GM18507 (cell line): ENCODE results near the gene NSF.
A peak's percentile ranks its signal among the peaks of the same experiment; 100 is the strongest.
"Not testable (repeated sequence)": the region's sequence is repeated elsewhere in the genome, so short reads cannot be mapped to it uniquely, and the experiment has no call there.

ENCODE experiments used
- DNase-seq: peaks from one replicate; pipeline ENCODE4 v3.0.0; 2011; ENCODE audit warnings: low read depth; ENCODE audit not compliant: insufficient read length; ENCODE audit errors: extremely low spot score
- FAIRE-seq: peaks from 2 replicates; lab custom pipeline; 2011; peaks lifted over from hg19 to GRCh38; lab: Jason Lieb, UNC

Gene NSF

GRCh38 chr17:46685284-46685683 is 94.8 kb downstream of the NSF start:
- not testable (repeated sequence) for FAIRE-seq, DNase-seq

- FAIRE-seq: not testable (repeated sequence)
Measured at GRCh38 chr17:46692196-46692595, 101.7 kb downstream of the NSF start.

DNA sequence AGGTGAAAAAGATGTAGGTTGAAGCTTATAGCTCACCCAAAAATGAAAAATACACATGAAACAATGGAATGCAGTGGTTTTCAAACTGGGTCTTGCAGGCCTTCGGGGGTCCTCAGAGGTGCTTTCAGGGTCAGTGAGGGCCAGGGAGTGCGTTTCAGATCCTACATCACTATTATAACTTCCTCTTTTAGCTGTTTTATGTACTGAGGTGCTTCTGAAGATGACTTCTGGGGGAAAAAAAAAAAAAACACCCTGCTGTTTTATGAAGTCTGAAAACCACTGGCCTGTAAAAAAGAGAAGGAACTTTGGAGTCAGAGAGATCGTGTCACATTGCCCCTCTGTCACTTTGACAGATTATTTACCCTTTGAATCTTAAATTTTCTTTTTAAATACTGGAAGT is 102.8 kb downstream of the NSF start:
- FAIRE-seq: peak; percentile 62
- DNase-seq: not testable (repeated sequence)

More at GRCh38 chr17:46692196-46692595, 101.7 kb downstream of the NSF start:
- not testable (repeated sequence) for DNase-seq

DNA sequence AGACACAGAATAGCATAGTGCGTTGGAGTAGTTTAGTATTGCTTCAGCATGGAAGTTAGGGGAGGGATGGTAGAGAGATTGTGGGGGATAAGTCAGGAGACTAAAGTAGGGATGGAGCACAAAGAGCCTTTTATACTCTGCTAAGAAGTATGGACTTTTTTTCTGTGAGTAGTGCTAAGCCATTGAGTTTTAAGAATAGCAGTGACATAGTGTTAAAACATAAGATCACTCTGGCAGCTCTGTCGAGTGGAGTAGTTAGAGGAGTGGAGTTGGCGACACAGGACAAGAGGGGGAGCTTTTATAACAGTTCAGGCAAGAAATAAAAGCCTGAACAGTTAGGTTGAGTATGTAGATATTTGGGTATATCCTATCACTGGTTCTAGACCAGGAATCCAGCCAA is 106.1 kb downstream of the NSF start:
- not testable (repeated sequence) for DNase-seq, FAIRE-seq

GRCh38 chr17:46699014-46699413 is 108.5 kb downstream of the NSF start:
- FAIRE-seq: not testable (repeated sequence)

DNA sequence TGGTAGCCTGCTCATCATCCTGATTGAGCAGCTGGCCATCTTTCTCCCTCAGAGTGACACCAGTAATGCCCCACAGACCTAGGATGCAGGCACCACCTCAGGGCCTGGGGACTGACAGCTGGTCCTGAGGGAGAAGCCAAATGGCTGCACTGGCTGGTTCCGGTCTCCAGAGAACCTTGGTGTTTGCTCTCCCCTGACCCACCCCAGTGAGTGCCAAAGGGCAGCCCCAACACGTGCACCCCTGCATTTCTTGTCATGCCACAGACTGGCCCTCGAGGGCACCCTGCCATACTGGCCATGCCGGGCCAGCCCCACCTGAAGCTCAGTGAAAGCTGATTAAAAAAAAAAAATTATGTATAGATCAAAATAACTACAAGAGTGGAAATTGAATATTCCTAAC is 127.5 kb downstream of the NSF start:
- FAIRE-seq: no peak
- no peak for DNase-seq

More at GRCh38 chr17:46699014-46699413, 108.5 kb downstream of the NSF start:
- not testable (repeated sequence) for DNase-seq

DNA sequence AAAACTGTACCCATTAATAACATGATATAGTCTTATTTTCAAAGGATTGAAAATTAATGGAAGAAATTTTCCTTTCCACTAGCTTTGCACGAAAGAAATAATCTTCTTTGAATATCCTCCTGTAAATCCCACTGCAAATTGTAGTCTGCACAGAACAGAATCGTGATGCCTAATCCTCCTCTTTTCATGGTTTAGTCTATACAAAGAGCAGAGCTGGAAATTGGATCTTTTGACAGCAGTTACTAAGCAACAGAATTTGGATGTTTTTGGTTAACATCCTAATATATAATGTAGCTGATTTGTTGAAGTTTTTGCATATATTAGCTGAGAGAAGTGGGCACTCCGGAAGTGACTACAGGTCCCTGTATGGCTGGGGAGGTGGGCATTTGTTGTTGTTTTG is 129.4 kb downstream of the NSF start:
- DNase-seq: no peak
- no peak for FAIRE-seq

GRCh38 chr17:46720408-46720807 is 129.9 kb downstream of the NSF start:
- no peak for DNase-seq
- FAIRE-seq: no peak

DNA sequence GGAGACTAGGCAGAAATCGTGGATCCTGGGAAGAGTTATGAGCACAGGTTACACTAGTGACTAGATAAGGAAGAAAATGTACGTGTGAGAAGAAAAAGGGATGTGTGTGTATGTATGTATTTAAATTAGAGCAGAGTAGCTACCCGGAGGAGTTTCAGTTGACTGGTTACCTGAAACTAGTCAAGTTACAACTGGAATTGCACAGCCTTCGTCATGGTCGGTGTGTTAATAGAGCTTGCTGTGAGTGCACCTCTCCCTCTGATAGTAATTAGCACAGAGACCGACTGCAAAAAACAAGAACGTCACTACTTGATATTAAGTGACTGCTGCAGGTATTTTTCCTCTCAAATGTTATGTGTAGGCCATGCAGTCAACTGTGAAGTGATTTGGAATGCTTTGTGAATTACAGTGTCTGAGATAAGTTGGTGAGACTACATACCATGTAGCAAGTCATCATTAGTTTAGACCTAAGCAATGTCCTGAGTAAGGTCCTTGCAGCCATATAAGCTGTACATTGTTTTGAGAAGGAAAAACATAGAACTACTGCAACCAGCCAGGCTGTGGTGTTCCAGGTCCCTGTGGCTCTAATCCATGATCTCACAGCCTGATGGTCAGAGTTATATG is 132.3 kb downstream of the NSF start:
- FAIRE-seq (peak; percentile 29), DNase-seq (no peak)

GRCh38 chr17:46726206-46726605 is 135.7 kb downstream of the NSF start:
- peak; percentile 18 for FAIRE-seq
- no peak for DNase-seq

DNA sequence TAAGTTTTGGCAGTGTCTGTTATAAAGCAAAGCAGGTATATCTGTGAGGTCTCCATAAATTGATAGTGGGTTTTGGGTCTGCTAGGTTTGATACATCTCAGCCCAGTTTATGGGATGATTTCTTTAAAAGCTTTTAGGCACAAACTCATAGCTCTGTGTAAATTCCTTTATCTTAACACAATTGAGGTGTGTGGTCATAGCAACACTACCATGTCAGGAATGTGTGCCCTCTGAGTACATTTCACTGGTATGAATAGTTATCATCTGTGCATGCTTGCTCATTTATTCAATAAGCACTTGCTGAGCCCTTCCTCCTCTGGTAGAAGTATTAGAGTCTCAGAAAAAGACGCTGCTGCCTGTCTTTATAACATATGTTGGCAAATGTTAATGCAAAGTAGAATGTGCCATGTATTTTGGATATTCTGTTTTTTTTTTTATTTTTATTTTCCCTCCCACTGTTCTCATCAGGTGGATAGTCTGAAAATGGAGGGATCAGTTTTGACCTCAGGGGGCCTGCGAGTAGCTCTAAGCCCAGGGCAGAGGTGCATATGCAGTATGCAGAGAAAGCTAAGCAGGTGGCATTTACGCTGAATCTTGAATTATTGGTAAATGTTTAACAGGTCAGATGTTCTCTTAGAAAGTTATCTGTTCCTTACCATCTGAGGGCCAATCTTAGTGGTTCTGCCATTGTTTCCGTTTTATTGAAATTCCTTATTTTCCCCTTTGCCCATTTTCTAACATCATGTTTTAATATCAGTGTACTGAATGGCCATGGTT is 137.3 kb downstream of the NSF start:
- FAIRE-seq: no peak
- DNase-seq: no peak

- FAIRE-seq (no peak), DNase-seq (no peak)
Measured at GRCh38 chr17:46730026-46730425, 139.6 kb downstream of the NSF start.

- DNase-seq: no peak
- FAIRE-seq: no peak
Measured at GRCh38 chr17:46730679-46731078, 140.2 kb downstream of the NSF start.

- FAIRE-seq (no peak), DNase-seq (no peak)
Measured at GRCh38 chr17:46732160-46732559, 141.7 kb downstream of the NSF start.

DNA sequence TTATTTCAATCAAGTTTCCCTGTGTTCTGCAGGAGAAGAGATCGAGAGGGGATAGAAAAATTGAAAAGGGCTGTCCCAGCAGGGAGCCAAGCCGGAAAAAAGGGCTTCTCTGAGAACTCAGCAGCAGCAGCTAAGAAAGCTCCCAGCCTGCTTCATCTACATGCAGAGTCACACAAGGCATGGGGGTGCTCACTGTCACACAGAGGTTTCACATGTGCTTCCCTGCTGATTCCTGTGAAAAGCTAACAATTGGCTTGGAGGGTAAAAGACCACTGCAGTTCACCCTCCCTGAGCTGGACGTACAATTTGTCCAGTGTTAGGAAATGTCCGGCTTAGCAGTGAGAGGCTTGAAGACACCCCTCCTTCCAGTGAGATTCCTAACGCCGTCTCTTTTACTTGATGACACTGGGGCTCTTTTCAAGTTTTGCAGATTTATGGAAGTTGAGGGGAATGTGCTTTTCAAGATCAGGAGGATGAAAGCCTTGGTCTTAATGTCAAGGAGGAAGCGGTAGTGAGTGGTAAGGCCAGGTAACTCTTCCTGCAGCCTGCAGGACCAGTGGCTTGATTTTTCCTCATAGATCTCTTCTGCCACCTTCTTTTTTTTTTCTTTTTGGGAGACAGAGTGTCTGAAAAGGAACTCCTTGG is 142.4 kb downstream of the NSF start:
- DNase-seq (no peak), FAIRE-seq (no peak)

GRCh38 chr17:46733837-46734475 is 143.5 kb downstream of the NSF start:
- FAIRE-seq: no peak
- no peak for DNase-seq

- FAIRE-seq: no peak
- DNase-seq: no peak
Measured at GRCh38 chr17:46736100-46736499, 145.6 kb downstream of the NSF start.

DNA sequence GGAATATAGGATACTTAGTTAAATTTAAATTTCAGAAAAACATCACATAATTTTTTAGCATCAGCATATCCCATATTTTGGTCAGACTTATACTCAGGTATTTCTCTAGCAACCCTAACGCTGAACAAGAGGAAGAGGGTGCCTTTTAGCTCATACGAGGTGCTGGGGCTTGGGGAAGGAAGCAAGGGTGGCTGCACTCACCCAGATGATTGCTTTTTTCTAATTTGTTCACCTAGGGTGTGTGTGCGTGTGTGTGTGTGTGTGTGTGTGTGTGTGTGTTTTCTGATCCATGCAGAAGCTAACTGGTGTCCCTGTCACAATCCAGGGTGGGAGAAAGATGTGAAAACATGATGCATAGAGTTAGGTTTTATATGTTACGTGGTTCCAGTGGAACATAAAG is 146.9 kb downstream of the NSF start:
- no peak for DNase-seq

DNA sequence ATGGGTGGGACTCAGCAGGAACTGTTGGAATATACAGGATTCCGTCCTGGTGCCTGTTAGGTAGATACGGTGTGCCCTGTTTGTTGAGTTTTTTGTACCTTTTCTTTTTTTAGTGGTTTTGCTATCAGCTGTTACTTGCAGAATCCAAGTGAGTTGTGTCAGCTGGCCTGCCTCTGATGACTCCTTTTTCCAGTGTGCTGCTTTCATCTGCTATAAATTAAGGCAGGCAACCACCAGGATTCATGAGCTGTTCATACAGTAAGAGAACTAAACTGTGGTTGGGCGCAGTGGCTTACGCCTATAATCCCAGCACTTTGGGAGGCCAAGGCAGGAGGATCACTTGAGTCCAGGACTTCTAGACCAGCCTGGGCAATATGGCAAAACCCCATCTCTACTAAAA is 148.1 kb downstream of the NSF start:
- DNase-seq (no peak), FAIRE-seq (no peak)

More for the DNA sequence above, 146.9 kb downstream of the NSF start:
- peak; percentile 64 for FAIRE-seq

- FAIRE-seq: no peak
- DNase-seq: no peak
Measured at GRCh38 chr17:46739982-46740381, 149.5 kb downstream of the NSF start.
